ENCODE data around the gene LRRC25.

LRRC25 gene

GRCh38 chr19:18397242-18398202 lies at the start of gene LRRC25:
LRRC25 (minus strand) TSS chr19:18397622; CDS start chr19:18396963, 659 bp downstream.
- DNase-seq = no peak

GRCh38 chr19:18446811-18447359 lies 49.5 kb upstream of the LRRC25 start:
- no peak for DNase-seq

GRCh38 chr19:18446145-18446810 lies 48.9 kb upstream of the LRRC25 start:
- no peak for DNase-seq

GRCh38 chr19:18445262-18445948 lies 48.0 kb upstream of the LRRC25 start:
- no peak for DNase-seq

GRCh38 chr19:18444513-18444912 lies 47.1 kb upstream of the LRRC25 start:
- no peak for DNase-seq

GRCh38 chr19:18443831-18444230 lies 46.4 kb upstream of the LRRC25 start:
- no peak for DNase-seq

- DNase-seq = no peak
Measured at GRCh38 chr19:18443406-18443805, 46.0 kb upstream of the LRRC25 start.

- no peak for DNase-seq
Measured at GRCh38 chr19:18442941-18443340, 45.5 kb upstream of the LRRC25 start.

- DNase-seq = no peak
Measured at GRCh38 chr19:18441804-18442788, 44.7 kb upstream of the LRRC25 start.

- no peak for DNase-seq
Measured at GRCh38 chr19:18440936-18441803, 43.7 kb upstream of the LRRC25 start.

GRCh38 chr19:18440415-18440877 lies 43.0 kb upstream of the LRRC25 start:
- no peak for DNase-seq

- no peak for DNase-seq
Measured at GRCh38 chr19:18439910-18440237, 42.5 kb upstream of the LRRC25 start.

- DNase-seq = peak; percentile 39
Measured at GRCh38 chr19:18439025-18439909, 41.8 kb upstream of the LRRC25 start.

GRCh38 chr19:18438331-18439024 lies 41.1 kb upstream of the LRRC25 start:
- no peak for DNase-seq

GRCh38 chr19:18437491-18438330 lies 40.3 kb upstream of the LRRC25 start, which contains the start of gene ISYNA1:
ISYNA1 (minus strand) TSS chr19:18438133; CDS start chr19:18437979, 154 bp downstream.
- DNase-seq = no peak

- no peak for DNase-seq
Measured at GRCh38 chr19:18436671-18437490, 39.5 kb upstream of the LRRC25 start.
